ENCODE measurements around the gene APCDD1L. TPM values are rescaled to one million over a fixed set of nuclear protein-coding genes. Genes with fewer than 3 reads are reported as not detected.

APCDD1L gene
- total and polyA plus RNA-seq, 2 of the 8 experiments (the other 6 are each of a cell fraction or from before 2014, with no cell fraction given): 0.83 to 3.1 TPM

DNA sequence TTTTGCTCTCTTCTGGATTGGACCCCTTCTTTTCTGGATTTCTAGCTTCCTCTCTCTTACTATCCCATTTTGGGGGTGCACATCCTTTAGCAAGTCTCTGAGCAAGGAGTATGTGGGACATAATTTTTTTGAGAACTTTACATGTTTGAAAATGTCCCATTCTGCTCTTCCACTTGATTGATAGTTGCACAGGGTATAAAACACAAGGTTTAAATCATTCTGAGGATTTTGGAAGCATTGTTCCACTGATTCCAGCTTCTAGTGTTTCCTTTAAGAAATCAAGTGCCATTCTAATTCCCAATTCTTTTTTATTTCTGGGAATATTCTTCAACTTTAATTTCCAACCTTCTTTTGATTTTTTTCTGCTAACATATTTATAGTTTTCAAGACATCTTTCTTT is 60.7 kb downstream of the APCDD1L start:
- Histone ChIP-seq H4K91ac (replicated peaks; ENCODE audit: insufficient read length, low read length) (no peak overlapping the region), H2AK5ac (ENCODE audit: low read depth, low read length) (no peak overlapping the region), H3K79me2 (ENCODE audit: control insufficient read depth in 1 of 2, insufficient read depth in 2 of 2, low read length in 2 of 2) (no peaks in the 10 kb centered on the region), H4K5ac (ENCODE audit: insufficient read length, low read depth, low read length) (no peak overlapping the region), H2BK15ac (ENCODE audit: low read length) (no peak overlapping the region), H3K4me3 (ENCODE audit: extremely low read depth in 1 of 4, insufficient read depth in 2 of 4, low read depth in 3 of 4, low read length in 4 of 4) (no peak overlapping the region), H2BK120ac (replicated peaks; ENCODE audit: low read depth, low read length) (no peak overlapping the region), H3K27me3 (replicated peaks in 1 of 4; ENCODE audit: control insufficient read depth in 3 of 4, extremely low read depth in 1 of 4, insufficient read depth in 3 of 4, low read length in 3 of 4) (no peaks in the 10 kb centered on the region), H4K20me1 (replicated peaks in 1 of 2; ENCODE audit: control insufficient read depth in 1 of 2, insufficient read depth in 2 of 2, low read length in 2 of 2) (no peaks in the 10 kb centered on the region), H3K18ac (ENCODE audit: extremely low read depth, low read length) (no peak overlapping the region), H2BK5ac (ENCODE audit: low read depth, low read length) (no peak overlapping the region), H3K4ac (replicated peaks; ENCODE audit: insufficient read length, low read depth, low read length) (no peak overlapping the region), H3K36me3 (ENCODE audit: control insufficient read depth in 2 of 4, insufficient read depth in 4 of 4, low read length in 3 of 4) (no peaks in the 10 kb centered on the region), H4K8ac (ENCODE audit: extremely low read depth, insufficient read depth, low read length) (no peak overlapping the region), H3K4me2 (ENCODE audit: insufficient read depth in 1 of 2, low read depth in 2 of 2, low read length in 2 of 2) (no peak overlapping the region), H3K79me1 (ENCODE audit: low read depth, low read length) (no peaks in the 10 kb centered on the region), H3K9me3 (ENCODE audit: insufficient read depth in 2 of 2, low read depth in 1 of 2, low read length in 1 of 2) (no peaks in the 10 kb centered on the region), H3K23ac (ENCODE audit: insufficient read length) (no peak overlapping the region), H3K56ac (replicated peaks; ENCODE audit: insufficient read length, low read depth, low read length) (no peak overlapping the region), H3K4me1 (replicated peaks in 1 of 4; ENCODE audit: control insufficient read depth in 3 of 4, insufficient read depth in 4 of 4, low read length in 3 of 4) (peaks cover 3 to 11% (median 8%) of the 10 kb centered on the region in 4 experiments), H3K27ac (ENCODE audit: low read depth, low read length) (no peak overlapping the region), H3K9ac (replicated peaks in 1 of 4; ENCODE audit: extremely low read depth in 1 of 4, low read depth in 3 of 4, low read length in 3 of 4) (no peak overlapping the region), H3K14ac (ENCODE audit: insufficient read length) (no peak overlapping the region), H2AFZ (ENCODE audit: low read length) (no peak overlapping the region), H2BK20ac (ENCODE audit: low read length) (no peak overlapping the region), H3K23me2 (ENCODE audit: low read depth, low read length) (no peaks in the 10 kb centered on the region), H2BK12ac (ENCODE audit: low read depth, low read length) (no peak overlapping the region)
- DNase-seq (ENCODE audit: low read depth in 1 of 2, low spot score in 2 of 2) (no peak), FAIRE-seq (no peak)
- no peak for TF ChIP-seq FOSL1 (IDR thresholded peaks at IDR 0.05; ENCODE audit: insufficient read depth, low read depth, low read length)
- TF ChIP-seq TAF1 (IDR thresholded peaks at IDR 0.05; ENCODE audit: low read depth, low read length): no peak
- TF ChIP-seq RBBP5 (IDR thresholded peaks at IDR 0.05; ENCODE audit: borderline replicate concordance, low read depth, low read length): no peak
- TF ChIP-seq ZNF274 (IDR thresholded peaks at IDR 0.05; ENCODE audit: borderline replicate concordance, extremely low read depth, low read length): no peak
- no peak for TF ChIP-seq CTBP2 (IDR thresholded peaks at IDR 0.05; ENCODE audit: borderline replicate concordance, insufficient read depth, insufficient read length, low read length)
- no peak for TF ChIP-seq SUZ12 (IDR thresholded peaks at IDR 0.05; ENCODE audit: low read length)
- TF ChIP-seq RNF2 (IDR thresholded peaks at IDR 0.05; ENCODE audit: borderline replicate concordance, low read depth, low read length, missing control alignments, poor library complexity, severe bottlenecking): no peak
- CTCF ChIA-PET (ENCODE audit: partially characterized antibody): interaction anchor here (2.4 kb wide), 1 partner anchor 13 kb away, joined by 5 read pairs; no protein-coding TSS in a partner anchor
- POLR2A ChIA-PET (ENCODE audit: partially characterized antibody): interaction anchor here (1.2 to 1.7 kb wide), 2 partner anchors 8 to 207 kb away, joined by 3 to 7 read pairs; no protein-coding TSS in a partner anchor
